ENCODE measurements around the gene MYO18B.

GRCh38 chr22:26027341-26027740 is 285.4 kb downstream of the MYO18B start:
- TF ChIP-seq CREB1 (IDR thresholded peaks at IDR 0.05; ENCODE audit: low read depth), result no peak
- no peak for TF ChIP-seq FOXM1 (IDR thresholded peaks at IDR 0.05; ENCODE audit: borderline replicate concordance, low read depth)
- no peak for TF ChIP-seq CEBPB (IDR thresholded peaks at IDR 0.05)
- no peak for TF ChIP-seq YY1 (IDR thresholded peaks at IDR 0.05; ENCODE audit: low read depth)
- no peak for TF ChIP-seq REST (IDR thresholded peaks at IDR 0.05; ENCODE audit: low read depth)
